HFFc6 (cell line): Measurements from ENCODE around the gene CNTNAP5. TPM values are rescaled to one million over a fixed set of nuclear protein-coding genes. Genes with fewer than 3 reads are reported as not detected.

ENCODE experiments used
- DNase-seq: peaks from one replicate; pipeline ENCODE4 v3.0.0-alpha.2; 2018
- H3K27ac Mint-ChIP-seq: 2 replicates; pipeline ENCODE4 v1.8.0; 2020; ENCODE audit warnings: mild to moderate bottlenecking, mixed read lengths
- H3K27me3 Mint-ChIP-seq: 2 replicates; pipeline ENCODE4 v1.8.0; 2021; ENCODE audit warnings: mild to moderate bottlenecking, moderate library complexity, mixed read lengths; ENCODE audit not compliant: insufficient read depth
- H3K36me3 Mint-ChIP-seq: 2 replicates; pipeline ENCODE4 v1.8.0; 2021; ENCODE audit warnings: low read depth, mixed read lengths
- H3K4me1 Mint-ChIP-seq: 2 replicates; pipeline ENCODE4 v1.8.0; 2020; ENCODE audit warnings: low read depth, mixed read lengths
- H3K4me3 Mint-ChIP-seq: 2 replicates; pipeline ENCODE4 v1.8.0; 2020; ENCODE audit warnings: mild to moderate bottlenecking, moderate library complexity, mixed read lengths
- H3K9me3 Mint-ChIP-seq: 2 replicates; pipeline ENCODE4 v1.8.0; 2020; ENCODE audit warnings: mild to moderate bottlenecking, mixed read lengths
- total RNA-seq, 6 experiments: library from RNA; stranded (reverse); fragmentation: NEBNext Ultra II Directional; extraction: Animal tissue kit (Norgen Biotek cat#: 25700); gene quantifications; 2 replicates in 1 of 6; 3 replicates in 5 of 6; pipeline ENCODE4 v1.2.3, GENCODE V29; 2021
- TF ChIP-seq, protein P1 (sequence below): fragments of 200-600 bp; sonication (generic); IDR thresholded peaks from 2 replicates; pipeline ENCODE4 v1.5.0; 2021; ENCODE audit warnings: antibody characterized with exemption, mild to moderate bottlenecking

Gene CNTNAP5
- total RNA-seq, 6 experiments from 2014 or later, result not detected

DNA sequence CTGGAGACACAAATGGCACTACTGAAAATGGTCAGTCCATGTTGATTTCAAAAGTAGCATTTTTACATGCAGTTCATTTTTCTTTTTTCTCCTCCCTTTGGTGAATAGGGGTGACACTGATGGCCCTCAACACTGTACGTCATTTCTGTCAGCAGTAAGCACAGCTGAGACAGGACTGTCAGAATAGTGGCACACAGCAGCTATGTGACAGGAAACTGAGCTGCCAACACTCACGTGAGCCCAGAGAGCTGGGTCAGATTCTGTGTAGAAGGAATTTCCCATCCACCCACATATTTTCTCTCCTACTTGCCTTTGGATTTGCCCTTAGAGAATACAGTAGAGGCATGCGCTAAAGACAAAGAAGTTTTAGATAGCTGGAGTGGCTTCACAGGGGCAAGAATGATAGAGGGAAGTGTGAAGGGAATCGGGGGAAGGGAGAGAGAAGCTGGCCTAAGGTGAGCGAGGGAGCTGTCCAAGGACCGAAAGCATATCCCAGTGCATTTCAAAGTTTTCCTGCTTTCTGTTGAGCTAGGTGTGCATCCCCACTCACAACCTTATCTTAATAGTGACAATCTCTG is 476.6 kb downstream of the CNTNAP5 start:
- H3K27ac Mint-ChIP-seq, result no peak overlapping the region
- no peaks in the 10 kb centered on the region for H3K27me3 Mint-ChIP-seq
- H3K9me3 Mint-ChIP-seq, result peaks cover 47% of the 10 kb centered on the region
- H3K4me3 Mint-ChIP-seq, result no peak overlapping the region
- TF ChIP-seq, protein P1, sequence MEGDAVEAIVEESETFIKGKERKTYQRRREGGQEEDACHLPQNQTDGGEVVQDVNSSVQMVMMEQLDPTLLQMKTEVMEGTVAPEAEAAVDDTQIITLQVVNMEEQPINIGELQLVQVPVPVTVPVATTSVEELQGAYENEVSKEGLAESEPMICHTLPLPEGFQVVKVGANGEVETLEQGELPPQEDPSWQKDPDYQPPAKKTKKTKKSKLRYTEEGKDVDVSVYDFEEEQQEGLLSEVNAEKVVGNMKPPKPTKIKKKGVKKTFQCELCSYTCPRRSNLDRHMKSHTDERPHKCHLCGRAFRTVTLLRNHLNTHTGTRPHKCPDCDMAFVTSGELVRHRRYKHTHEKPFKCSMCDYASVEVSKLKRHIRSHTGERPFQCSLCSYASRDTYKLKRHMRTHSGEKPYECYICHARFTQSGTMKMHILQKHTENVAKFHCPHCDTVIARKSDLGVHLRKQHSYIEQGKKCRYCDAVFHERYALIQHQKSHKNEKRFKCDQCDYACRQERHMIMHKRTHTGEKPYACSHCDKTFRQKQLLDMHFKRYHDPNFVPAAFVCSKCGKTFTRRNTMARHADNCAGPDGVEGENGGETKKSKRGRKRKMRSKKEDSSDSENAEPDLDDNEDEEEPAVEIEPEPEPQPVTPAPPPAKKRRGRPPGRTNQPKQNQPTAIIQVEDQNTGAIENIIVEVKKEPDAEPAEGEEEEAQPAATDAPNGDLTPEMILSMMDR, result no peak
- H3K4me1 Mint-ChIP-seq, result no peaks in the 10 kb centered on the region
- no peak for DNase-seq
- H3K36me3 Mint-ChIP-seq, result no peaks in the 10 kb centered on the region

DNA sequence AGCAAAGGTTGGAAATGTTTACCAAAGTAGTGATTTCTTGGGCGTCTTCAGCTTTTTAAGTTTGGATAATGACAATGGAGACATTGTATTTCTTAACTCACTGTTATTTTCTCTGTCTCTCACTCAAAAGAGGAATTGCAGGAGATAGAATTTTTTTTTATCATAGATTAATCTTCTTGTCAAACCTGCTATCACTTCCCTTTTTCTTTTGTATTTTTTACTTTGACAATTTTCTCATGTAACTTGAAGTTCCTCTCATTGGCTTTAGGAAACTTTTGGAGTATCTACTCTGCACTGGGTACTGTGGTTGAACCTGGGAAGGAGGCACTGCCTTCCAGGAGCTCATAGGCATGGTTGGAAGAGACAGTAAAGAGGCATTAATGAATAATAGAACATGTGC is 489.1 kb downstream of the CNTNAP5 start:
- Mint-ChIP-seq H3K27me3 (no peaks in the 10 kb centered on the region), H3K9me3 (peaks cover 45% of the 10 kb centered on the region), H3K27ac (no peak overlapping the region), H3K4me3 (no peak overlapping the region), H3K36me3 (no peaks in the 10 kb centered on the region), H3K4me1 (no peaks in the 10 kb centered on the region)
- DNase-seq, result no peak
- TF ChIP-seq, protein P1, result no peak

DNA sequence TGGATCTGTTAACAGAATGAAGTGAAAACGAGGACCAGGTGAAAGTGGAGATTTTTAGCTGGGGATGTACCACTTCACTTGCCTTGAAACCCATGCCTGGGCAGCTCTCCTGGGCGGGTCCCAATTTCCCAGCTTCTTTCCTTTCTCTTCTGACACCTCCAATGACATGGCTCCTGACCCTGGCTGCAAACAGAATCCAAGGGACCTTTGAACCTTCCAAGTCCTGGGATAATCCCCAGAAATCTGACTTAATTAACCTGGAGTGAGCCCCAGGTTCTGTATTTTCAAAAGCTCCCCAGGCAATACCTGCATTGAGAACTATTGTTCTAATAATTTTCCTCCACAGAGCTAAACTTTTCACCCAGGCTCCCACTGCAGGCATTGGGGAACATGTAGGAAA is 495.9 kb downstream of the CNTNAP5 start:
- H3K4me3 Mint-ChIP-seq, result no peak overlapping the region
- H3K27ac Mint-ChIP-seq, result no peak overlapping the region
- no peak for DNase-seq
- H3K27me3 Mint-ChIP-seq, result no peaks in the 10 kb centered on the region
- no peaks in the 10 kb centered on the region for H3K4me1 Mint-ChIP-seq
- TF ChIP-seq, protein P1, result no peak
- no peaks in the 10 kb centered on the region for H3K36me3 Mint-ChIP-seq
- H3K9me3 Mint-ChIP-seq, result peaks cover 56% of the 10 kb centered on the region

GRCh38 chr2:124523096-124523495 is 498.0 kb downstream of the CNTNAP5 start:
- TF ChIP-seq, protein P1, result no peak
- Mint-ChIP-seq H3K9me3 (peaks cover 49% of the 10 kb centered on the region), H3K27ac (no peak overlapping the region)

DNA sequence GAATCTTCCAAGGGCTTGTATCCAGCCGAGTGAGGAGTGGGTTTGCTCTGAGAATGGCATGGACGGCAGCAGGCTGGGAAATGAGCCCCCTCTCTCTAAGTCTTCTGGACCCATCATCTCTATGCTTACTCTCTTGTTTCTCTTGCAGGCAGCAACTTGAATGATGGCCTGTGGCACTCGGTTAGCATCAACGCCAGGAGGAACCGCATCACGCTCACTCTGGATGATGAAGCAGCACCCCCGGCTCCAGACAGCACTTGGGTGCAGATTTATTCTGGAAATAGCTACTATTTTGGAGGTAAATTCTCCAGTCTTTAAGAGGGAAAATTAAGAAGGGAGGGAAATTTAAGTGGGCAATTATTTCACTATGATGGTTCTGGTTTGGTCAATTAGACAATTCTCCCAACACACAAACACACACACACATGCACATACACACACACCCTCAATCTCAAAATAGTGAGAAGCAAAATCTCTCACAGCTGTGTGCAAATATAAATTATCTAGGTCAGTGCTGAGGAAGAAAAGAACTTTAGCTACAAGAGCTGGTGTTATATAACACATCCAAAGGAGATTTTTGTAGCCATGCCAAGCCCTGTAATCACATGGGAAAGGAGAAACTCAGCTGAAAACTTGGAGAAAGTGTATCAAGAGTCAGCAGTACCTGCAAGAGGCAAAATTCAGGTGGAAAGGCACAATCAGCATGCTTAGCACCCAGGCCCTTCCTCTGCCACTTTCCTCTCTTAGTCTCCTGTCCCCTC is 499.2 kb downstream of the CNTNAP5 start:
- TF ChIP-seq, protein P1, result no peak
- no peak overlapping the region for H3K4me3 Mint-ChIP-seq

More at GRCh38 chr2:124523096-124523495, 498.0 kb downstream of the CNTNAP5 start:
- Mint-ChIP-seq H3K4me3 (no peak overlapping the region), H3K27me3 (no peaks in the 10 kb centered on the region), H3K4me1 (no peaks in the 10 kb centered on the region), H3K36me3 (no peaks in the 10 kb centered on the region)
- no peak for DNase-seq

More for the DNA sequence above, 499.2 kb downstream of the CNTNAP5 start:
- no peak overlapping the region for H3K27ac Mint-ChIP-seq
- no peaks in the 10 kb centered on the region for H3K4me1 Mint-ChIP-seq
- H3K36me3 Mint-ChIP-seq, result no peaks in the 10 kb centered on the region
- peaks cover 58% of the 10 kb centered on the region for H3K9me3 Mint-ChIP-seq
- no peaks in the 10 kb centered on the region for H3K27me3 Mint-ChIP-seq
- DNase-seq, result no peak
